HEK293 (cell line): ENCODE measurements around the gene KLHDC4.
"Not testable (repeated sequence)": the region's sequence is repeated elsewhere in the genome, so short reads cannot be mapped to it uniquely, and the experiment has no call there.

Experiments
- CTCF ChIA-PET: fragments of 350-600 bp; formaldehyde crosslinking; extraction: SDS; loops from one replicate; lab custom pipeline; 2021; ENCODE audit warnings: antibody characterized with exemption; lab: Yijun Ruan, JAX
- POLR2A ChIA-PET: fragments of 300-600 bp; formaldehyde crosslinking; extraction: SDS; loops from one replicate; lab custom pipeline; 2020; ENCODE audit warnings: antibody characterized with exemption, inconsistent platforms; lab: Yijun Ruan, JAX
- H3K27ac ChIP-seq: fragments of 200-500 bp; sonication (Bioruptor generic); 2 replicates; pipeline ENCODE4 v1.5.1; 2014; ENCODE audit warnings: low read depth, low read length, control low read depth, inconsistent platforms; ENCODE audit errors: extremely low read depth
- H3K36me3 ChIP-seq, 2 experiments: fragments of 200-500 bp in 1 of 2; sonication (Bioruptor generic) in 1 of 2; 1 replicate in 1 of 2; 2 replicates in 1 of 2; pipeline ENCODE4 v1.5.1; 2014 to 2017; ENCODE audit warnings: inconsistent platforms in 2 of 2, low read length in 2 of 2; ENCODE audit not compliant: control insufficient read depth in 2 of 2, insufficient read depth in 1 of 2
- H3K4me1 ChIP-seq: fragments of 200-500 bp; sonication (Bioruptor generic); 2 replicates; pipeline ENCODE4 v1.5.1; 2014; ENCODE audit warnings: mild to moderate bottlenecking, low read length, inconsistent platforms; ENCODE audit not compliant: control insufficient read depth, insufficient read depth
- H3K4me3 ChIP-seq: 2 replicates; pipeline ENCODE4 v1.5.1; 2011; ENCODE audit warnings: low read depth, mild to moderate bottlenecking, control low read depth, low read length, moderate library complexity
- H3K9me3 ChIP-seq: fragments of 200-500 bp; sonication (Bioruptor generic); 2 replicates; pipeline ENCODE4 v1.5.1; 2014; ENCODE audit warnings: low read depth, low read length, inconsistent platforms; ENCODE audit not compliant: control insufficient read depth, insufficient read depth
- AEBP2 ChIP-seq: fragments of 450-650 bp; formaldehyde crosslinking; IDR thresholded peaks from 2 replicates; pipeline ENCODE4 v1.5.1; 2016; ENCODE audit warnings: missing biosample characterization, missing genetic modification characterization, borderline replicate concordance
- GFI1B ChIP-seq: fragments of 450-650 bp; formaldehyde crosslinking; IDR thresholded peaks from 2 replicates; pipeline ENCODE4 v1.5.1; 2016; ENCODE audit warnings: missing biosample characterization, missing genetic modification characterization
- GLIS1 ChIP-seq: fragments of 450-650 bp; formaldehyde crosslinking; IDR thresholded peaks from 2 replicates; pipeline ENCODE4 v1.5.1; 2016; ENCODE audit warnings: missing biosample characterization, missing genetic modification characterization
- KLF10 ChIP-seq: fragments of 450-650 bp; IDR thresholded peaks from 2 replicates; pipeline ENCODE4 v1.5.1; 2018; ENCODE audit warnings: missing biosample characterization, mild to moderate bottlenecking, missing genetic modification characterization
- PRDM1 ChIP-seq: fragments of 450-650 bp; formaldehyde crosslinking; IDR thresholded peaks from 2 replicates; pipeline ENCODE4; 2016; ENCODE audit warnings: missing biosample characterization, missing genetic modification characterization
- SCRT2 ChIP-seq: fragments of 450-650 bp; formaldehyde crosslinking; IDR thresholded peaks from 2 replicates; pipeline ENCODE4 v1.5.1; 2016; ENCODE audit warnings: missing biosample characterization, missing genetic modification characterization
- TCF7L2 ChIP-seq: IDR thresholded peaks from 2 replicates; pipeline ENCODE4 v1.6.1; 2011; ENCODE audit warnings: low read depth, mild to moderate bottlenecking, inconsistent platforms, low read length, moderate library complexity, borderline replicate concordance
- ZBTB20 ChIP-seq: fragments of 450-650 bp; formaldehyde crosslinking; IDR thresholded peaks from 2 replicates; pipeline ENCODE4 v1.5.1; 2016; ENCODE audit warnings: missing biosample characterization, missing genetic modification characterization
- ZNF114 ChIP-seq: fragments of 450-650 bp; formaldehyde crosslinking; IDR thresholded peaks from 2 replicates; pipeline ENCODE4 v1.5.0; 2017; ENCODE audit warnings: missing biosample characterization, missing genetic modification characterization
- ZNF19 ChIP-seq: fragments of 450-650 bp; formaldehyde crosslinking; IDR thresholded peaks from 2 replicates; pipeline ENCODE4; 2016; ENCODE audit warnings: missing biosample characterization, missing genetic modification characterization, low read depth
- ZNF394 ChIP-seq: fragments of 450-650 bp; formaldehyde crosslinking; IDR thresholded peaks from 2 replicates; pipeline ENCODE4 v1.5.1; 2016; ENCODE audit warnings: missing biosample characterization, missing genetic modification characterization, mild to moderate bottlenecking, moderate library complexity, borderline replicate concordance
- ZNF488 ChIP-seq: fragments of 450-650 bp; formaldehyde crosslinking; IDR thresholded peaks from 2 replicates; pipeline ENCODE4 v1.5.1; 2016; ENCODE audit warnings: missing biosample characterization, missing genetic modification characterization
- ZNF596 ChIP-seq: fragments of 450-650 bp; IDR thresholded peaks from 2 replicates; pipeline ENCODE4 v1.5.0; 2018; ENCODE audit warnings: missing biosample characterization, mild to moderate bottlenecking, missing genetic modification characterization, moderate library complexity
- TF ChIP-seq, protein P1 (sequence below): fragments of 450-650 bp; formaldehyde crosslinking; conservative IDR thresholded peaks from 2 replicates; pipeline ENCODE4 v1.5.1; 2016; ENCODE audit warnings: low read depth, missing biosample characterization, missing genetic modification characterization

KLHDC4 gene

DNA sequence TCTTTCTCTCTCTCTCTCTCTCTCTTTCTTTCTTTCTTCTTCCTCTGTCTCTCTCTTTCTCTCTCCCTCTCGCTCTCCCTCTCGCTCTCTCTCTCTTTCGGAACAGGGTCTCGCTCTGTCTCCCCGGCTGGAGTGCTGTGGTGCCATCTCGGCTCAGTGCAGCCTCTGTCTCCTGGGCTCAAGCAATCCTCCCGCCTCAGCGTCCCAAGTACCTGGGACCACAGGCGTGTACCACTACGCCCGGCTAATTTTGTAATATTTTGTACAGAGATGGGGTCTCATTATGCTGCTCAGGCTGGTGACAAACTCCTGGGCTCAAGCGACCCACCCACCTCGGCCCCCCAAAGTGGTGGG is 12.7 kb upstream of the KLHDC4 start (continued):
- TF ChIP-seq AEBP2 (tag by site-specific recombination) = no peak
- TF ChIP-seq ZNF19 (tag by site-specific recombination) = no peak
- TF ChIP-seq ZBTB20 (tag by site-specific recombination) = no peak
- TF ChIP-seq ZNF596 (tag by site-specific recombination) = peak; percentile 94
- TF ChIP-seq PRDM1 = peak; percentile 4
- no peak for TF ChIP-seq ZNF488
- TF ChIP-seq, protein P1, sequence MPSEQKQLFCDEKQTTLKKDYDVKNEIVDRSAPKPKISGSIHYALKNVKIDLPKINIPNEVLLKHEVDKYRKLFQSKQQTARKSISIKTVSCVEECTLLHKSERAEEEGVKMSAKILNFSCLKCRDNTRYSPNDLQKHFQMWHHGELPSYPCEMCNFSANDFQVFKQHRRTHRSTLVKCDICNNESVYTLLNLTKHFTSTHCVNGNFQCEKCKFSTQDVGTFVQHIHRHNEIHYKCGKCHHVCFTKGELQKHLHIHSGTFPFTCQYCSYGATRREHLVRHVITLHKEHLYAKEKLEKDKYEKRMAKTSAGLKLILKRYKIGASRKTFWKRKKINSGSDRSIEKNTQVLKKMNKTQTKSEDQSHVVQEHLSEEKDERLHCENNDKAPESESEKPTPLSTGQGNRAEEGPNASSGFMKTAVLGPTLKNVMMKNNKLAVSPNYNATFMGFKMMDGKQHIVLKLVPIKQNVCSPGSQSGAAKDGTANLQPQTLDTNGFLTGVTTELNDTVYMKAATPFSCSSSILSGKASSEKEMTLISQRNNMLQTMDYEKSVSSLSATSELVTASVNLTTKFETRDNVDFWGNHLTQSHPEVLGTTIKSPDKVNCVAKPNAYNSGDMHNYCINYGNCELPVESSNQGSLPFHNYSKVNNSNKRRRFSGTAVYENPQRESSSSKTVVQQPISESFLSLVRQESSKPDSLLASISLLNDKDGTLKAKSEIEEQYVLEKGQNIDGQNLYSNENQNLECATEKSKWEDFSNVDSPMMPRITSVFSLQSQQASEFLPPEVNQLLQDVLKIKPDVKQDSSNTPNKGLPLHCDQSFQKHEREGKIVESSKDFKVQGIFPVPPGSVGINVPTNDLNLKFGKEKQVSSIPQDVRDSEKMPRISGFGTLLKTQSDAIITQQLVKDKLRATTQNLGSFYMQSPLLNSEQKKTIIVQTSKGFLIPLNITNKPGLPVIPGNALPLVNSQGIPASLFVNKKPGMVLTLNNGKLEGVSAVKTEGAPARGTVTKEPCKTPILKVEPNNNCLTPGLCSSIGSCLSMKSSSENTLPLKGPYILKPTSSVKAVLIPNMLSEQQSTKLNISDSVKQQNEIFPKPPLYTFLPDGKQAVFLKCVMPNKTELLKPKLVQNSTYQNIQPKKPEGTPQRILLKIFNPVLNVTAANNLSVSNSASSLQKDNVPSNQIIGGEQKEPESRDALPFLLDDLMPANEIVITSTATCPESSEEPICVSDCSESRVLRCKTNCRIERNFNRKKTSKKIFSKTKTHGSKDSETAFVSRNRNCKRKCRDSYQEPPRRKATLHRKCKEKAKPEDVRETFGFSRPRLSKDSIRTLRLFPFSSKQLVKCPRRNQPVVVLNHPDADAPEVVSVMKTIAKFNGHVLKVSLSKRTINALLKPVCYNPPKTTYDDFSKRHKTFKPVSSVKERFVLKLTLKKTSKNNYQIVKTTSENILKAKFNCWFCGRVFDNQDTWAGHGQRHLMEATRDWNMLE (tag by site-specific recombination) = no peak
- TF ChIP-seq ZNF114 (tag by site-specific recombination) = no peak
- no peak for TF ChIP-seq TCF7L2
- TF ChIP-seq GLIS1 (tag by site-specific recombination) = no peak
- TF ChIP-seq KLF10 = no peak
- TF ChIP-seq GFI1B = no peak

DNA sequence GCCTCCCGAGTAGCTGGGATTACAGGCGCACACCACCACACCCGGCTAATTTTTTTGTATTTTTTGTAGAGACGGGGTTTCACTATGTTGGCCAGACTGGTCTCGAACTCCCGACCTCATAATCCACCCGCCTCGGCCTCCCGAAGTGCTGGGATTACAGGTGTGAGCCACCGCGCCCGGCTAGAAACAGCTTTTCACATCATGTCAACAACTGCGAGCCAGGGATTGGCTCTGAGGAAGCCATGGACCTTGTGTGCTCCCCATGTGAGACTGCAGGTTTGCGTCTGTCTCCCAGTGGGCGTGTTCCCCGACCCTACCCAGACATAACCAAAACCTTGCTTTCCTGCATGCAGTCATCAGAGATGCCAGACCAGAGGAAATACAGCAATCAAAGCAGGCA is 8.1 kb upstream of the KLHDC4 start:
- TF ChIP-seq SCRT2 (tag by site-specific recombination) = 0 out of 2 replicates have a peak, but pooled peaks have one; percentile 38
- H3K36me3 ChIP-seq, H3K4me1 ChIP-seq, H3K4me3 ChIP-seq, H3K9me3 ChIP-seq, H3K27ac ChIP-seq, POLR2A ChIA-PET: not testable (repeated sequence)
- CTCF ChIA-PET = interaction anchor here (0.7 to 1.9 kb wide), 2 partner anchors 76 to 98 kb away, joined by 3 to 6 read pairs; no protein-coding TSS in a partner anchor

DNA sequence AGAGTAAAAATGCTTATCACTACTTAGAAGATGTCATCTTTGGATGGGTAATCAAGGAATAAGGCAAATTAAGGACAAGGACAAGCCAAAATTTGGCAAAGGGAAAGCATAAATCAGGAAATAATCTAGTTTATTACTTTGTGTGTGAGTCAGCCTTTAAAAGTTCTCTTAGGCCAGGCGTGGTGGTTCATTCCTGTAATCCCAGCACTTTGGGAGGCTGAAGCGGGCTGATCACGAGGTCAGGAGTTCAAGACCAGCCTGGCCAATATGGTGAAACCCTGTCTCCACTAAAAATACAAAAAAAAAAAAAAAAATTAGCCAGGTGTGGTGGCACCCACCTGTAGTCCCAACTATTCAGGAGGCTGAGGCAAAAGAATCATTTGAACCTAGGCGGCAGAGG is 1.7 kb upstream of the KLHDC4 start:
- ChIA-PET CTCF (interaction anchor here (1.3 to 2.0 kb wide), 3 partner anchors 82 to 162 kb away, joined by 3 to 5 read pairs (median 5); no protein-coding TSS in a partner anchor), POLR2A (interaction anchor here (0.7 kb wide), 1 partner anchor 54 kb away, joined by 4 read pairs; no protein-coding TSS in a partner anchor)
- H3K9me3 ChIP-seq, H3K4me3 ChIP-seq, H3K27ac ChIP-seq, H3K4me1 ChIP-seq: not testable (repeated sequence)
- peaks cover 11 to 18% of the 10 kb centered on the region in 2 experiments; a peak in 2 of 3 replicates for H3K36me3 ChIP-seq

DNA sequence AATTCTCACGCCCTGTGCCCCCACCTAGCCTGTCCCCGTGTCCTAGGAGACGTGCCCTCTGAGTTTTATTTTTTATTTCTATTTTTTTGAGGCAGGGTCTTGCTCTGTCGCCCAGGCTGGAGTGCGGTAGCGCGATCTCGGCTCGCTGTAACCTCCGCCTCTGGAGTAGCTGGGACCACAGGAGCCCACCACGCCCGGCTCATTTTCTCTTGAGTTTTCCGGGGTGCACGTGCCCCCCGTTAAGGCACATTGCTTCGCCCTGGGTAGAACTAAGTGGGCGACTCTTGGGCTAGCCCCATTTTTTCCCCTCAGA is 655 bp upstream of the KLHDC4 start:
- Histone ChIP-seq H3K4me1 (peaks cover 2% of the 10 kb centered on the region; the same call in 1 of the 2 replicates), H3K27ac (peak overlapping the region; percentile 83; the same call in 1 of the 2 replicates), H3K4me3 (peak overlapping the region; percentile 65), H3K36me3 (peaks cover 11 to 28% of the 10 kb centered on the region in 2 experiments; a peak in 2 of 3 replicates), H3K9me3 (no peaks in the 10 kb centered on the region)
- ChIA-PET CTCF (interaction anchor here (0.7 to 1.8 kb wide), 2 partner anchors 14 to 64 kb away, joined by 5 to 8 read pairs; no protein-coding TSS in a partner anchor), POLR2A (interaction anchor here (0.6 to 1.1 kb wide), 2 partner anchors 102 to 289 kb away, joined by 5 to 6 read pairs; partner anchors contain the start of gene SLC7A5)
- TF ChIP-seq ZNF394 (tag by site-specific recombination) (0 out of 2 replicates have a peak, but pooled peaks have one; percentile 7), ZNF596 (tag by site-specific recombination) (no peak)
